ENCODE data around the gene DNAJC13.

The DNAJC13 gene

DNA sequence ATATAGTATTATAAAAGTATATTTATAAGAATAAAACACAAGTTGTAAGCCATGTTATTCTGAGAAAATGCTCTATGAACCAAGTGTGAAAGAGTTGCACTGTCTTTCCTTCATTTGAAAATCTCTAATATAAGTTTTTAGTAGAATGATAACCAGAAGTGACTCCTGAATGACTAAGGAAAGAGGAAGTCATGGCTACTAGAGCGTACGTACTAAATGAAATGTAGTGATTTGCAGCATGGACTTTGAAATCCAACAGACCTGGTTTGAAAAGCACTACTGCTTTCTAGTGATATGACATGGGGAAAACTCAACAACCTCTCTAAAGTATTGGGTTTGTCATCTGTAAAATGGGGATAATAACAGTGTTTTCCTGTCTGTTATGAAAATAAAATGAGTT is 10.3 kb upstream of the DNAJC13 start:
- no peak for DNase-seq

- DNase-seq, result no peak
Observed at GRCh38 chr3:132414841-132415240, 2.5 kb upstream of the DNAJC13 start.

DNA sequence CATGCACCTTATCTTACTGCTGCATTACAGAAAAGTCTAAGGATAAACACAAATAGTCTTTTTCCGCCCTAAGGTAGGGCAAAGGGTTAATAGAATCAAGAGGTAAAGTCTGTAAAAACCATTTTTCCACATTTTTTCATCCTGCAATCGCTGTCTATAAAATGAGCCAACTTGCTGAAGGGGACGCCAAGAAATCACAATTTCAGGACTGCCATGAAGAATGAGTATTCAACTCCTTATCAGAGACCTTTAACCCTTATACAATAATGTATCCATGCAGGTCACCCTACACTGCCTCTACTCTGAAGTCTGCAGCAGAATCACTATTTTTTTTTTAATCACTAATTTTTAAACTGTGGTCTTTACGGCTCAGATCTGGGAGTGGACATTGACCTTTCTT is 1.1 kb upstream of the DNAJC13 start:
- DNase-seq, result no peak

DNA sequence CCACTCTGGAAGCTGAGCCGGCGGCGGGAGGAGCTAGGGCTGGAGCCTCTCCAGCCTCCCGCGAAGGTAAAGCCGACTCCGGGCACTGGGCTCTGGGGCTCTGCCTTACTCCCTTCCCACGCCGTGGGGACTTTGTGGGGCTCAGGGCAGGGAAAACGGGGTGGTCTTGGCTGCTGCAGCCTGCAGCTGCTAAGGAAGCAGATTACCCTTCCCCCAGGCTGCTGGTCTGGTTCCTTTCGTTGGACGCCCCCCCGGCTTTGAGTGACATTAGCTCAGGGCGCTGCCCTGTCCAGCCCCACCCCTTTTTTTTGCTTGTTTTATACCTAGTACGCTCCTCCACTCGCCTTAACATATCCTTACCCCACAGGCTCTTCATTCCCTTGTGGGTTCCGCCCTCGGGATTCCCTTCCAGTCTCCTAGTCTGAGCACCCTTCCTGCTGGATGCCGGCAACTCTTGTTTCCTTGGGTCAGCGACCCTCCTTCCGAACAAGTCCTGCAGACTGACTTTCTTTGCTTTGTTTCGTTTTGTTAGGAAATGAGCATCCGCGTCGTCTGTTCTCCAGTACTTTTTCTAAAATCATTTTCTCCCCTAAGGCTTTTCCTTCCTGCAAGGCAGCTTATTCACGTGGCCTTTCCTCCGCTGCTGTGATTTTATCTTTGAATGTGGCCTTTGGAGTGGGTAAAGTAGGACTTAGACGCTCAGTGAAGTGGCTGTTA is 551 bp downstream of the DNAJC13 start:
- DNase-seq, result peak; percentile 9 to 18

DNA sequence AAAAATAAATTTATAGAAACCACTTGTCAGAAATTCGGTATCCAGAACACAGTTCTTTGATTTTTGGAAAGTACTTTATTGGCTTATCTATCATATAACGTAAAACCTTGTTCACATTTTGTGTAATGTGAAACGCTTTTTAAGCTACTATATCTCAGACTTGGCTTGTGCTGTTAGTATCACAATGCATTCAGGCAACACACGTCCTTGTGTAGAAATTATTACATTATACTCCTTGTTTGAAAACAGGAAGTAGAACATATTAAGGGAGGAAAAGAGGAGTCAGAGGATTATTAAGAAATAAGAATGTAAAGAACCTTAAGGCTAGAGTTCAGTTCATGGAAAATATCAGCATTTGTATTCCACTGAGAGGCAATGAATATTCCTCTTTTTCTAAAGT is 1.6 kb downstream of the DNAJC13 start:
- DNase-seq, result no peak

GRCh38 chr3:132421832-132422231 is 4.5 kb downstream of the DNAJC13 start:
- DNase-seq, result no peak

DNA sequence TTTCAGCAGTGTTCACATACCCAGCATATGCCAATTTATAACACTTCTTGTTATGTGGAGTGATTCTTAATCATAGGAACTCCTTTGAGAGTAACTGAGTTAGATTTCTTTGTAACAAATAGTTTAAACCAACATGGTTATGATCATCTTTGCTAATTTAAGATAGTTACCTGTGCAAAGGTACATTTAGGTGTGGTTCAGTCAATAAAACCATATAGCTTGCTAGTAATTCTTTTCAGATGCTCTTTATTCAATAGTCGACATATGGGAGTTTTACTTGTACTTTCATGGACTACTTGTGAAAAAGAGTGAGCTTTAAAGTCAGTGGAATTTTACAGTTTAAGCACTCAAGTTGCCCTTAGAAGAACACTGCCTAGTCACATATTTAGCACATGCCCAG is 5.2 kb downstream of the DNAJC13 start:
- DNase-seq, result no peak

DNA sequence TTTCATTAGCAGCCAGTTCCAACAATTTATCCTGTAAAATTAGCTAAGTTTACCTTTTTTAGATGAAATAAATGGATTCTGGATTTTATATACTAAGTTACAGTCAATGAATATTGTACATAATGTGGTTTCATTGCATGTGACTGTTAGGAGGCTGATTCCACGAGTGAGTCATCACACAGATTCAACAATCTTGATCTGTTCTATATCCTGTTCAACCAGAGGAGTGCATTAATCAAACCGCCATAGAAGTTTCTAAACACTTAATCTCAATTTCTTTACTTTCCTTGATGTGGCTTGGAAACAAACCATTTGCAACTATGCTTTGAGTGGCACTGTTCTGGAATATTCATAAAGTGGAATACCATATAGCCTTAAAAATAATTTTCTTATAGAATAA is 15.3 kb downstream of the DNAJC13 start:
- no peak for DNase-seq

DNA sequence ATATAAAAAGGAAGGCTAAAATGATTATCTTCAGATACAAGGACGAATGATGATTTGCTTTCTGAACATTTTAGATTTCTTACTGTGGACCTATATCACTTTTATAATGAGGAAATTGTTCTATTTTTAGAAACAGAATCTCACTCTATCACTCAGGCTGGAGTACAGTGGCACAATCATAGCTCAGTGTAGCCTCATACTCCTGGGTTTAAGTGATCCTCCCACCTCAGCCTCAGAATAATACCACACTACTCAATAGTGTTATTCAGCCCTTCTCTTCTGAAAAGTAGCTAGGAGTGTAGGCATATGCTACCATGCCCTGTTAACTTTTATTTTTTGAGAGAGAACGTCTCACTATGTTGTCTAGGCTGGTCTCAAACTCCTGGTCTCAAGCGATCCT is 15.8 kb downstream of the DNAJC13 start:
- DNase-seq, result no peak

DNA sequence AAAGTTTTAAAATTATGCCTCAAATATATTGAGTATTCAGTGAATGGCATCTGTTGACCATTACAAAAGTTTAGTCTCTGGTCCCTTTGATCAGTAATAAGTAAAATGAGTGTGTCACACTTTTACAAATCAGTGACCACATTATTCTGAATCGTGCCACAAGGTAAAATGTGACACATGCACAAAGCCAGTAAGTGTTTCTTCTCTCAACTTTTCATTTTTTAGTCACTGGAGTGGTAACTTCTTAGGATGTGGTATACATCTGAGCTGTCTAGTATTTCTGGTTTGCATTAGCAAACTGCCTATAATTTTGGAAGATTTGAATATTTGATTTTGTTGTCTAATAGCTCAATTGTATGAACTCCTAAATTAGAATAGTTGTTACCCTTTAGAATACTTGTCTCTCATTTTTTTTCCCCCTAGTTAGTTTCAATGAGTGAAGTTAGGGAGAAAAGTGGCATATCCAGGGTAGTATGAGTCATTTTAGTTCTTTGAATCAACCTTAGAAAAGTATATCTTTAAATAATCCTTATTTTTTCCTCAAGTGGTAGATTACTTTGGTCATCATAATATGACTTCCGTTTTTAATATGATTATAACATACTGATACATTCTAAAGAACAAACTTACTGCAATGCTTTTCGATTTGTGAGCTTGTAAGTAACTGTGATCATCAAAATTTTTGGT is 18.1 kb downstream of the DNAJC13 start:
- DNase-seq, result no peak

GRCh38 chr3:132435911-132436425 is 18.7 kb downstream of the DNAJC13 start:
- DNase-seq, result no peak

- DNase-seq, result no peak
Observed at GRCh38 chr3:132443421-132443820, 26.1 kb downstream of the DNAJC13 start.

- no peak for DNase-seq
Observed at GRCh38 chr3:132444383-132444782, 27.1 kb downstream of the DNAJC13 start.

GRCh38 chr3:132445817-132446216 is 28.5 kb downstream of the DNAJC13 start:
- no peak for DNase-seq

DNA sequence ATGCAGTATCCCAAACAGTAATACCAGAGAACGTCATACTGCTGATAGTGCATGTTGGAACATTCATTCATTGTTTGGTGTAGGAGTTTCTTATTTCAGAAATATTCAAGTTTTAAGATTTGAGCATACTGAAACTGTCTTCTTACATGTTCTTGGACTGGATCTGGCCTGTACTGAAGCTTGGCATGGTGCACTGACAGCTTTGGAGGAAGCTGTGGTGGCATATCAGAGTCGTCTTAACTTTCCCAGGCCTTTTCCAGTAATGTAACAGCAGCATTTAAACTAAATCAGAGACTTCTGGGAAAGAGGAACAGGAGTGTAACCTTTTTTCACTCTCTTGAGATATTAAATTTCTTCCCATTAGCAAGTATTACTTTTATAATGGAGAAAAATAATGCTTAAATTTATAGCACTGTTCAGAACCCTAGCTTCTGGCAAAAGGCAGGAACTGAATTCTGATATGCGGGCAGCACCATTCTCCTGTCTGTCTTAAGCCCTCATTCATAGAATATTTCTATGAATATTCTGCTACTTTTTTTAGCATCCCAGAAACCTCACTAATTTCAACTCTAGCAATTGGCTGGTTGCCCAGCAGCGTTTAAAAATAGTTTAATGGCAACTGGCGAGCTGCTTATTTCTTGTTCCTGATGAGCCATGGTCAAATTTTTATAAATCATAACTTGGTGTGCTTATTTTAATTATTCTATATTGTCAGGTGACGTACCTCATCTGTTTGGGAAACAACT is 31.1 kb downstream of the DNAJC13 start:
- no peak for DNase-seq

GRCh38 chr3:132456136-132456535 is 38.8 kb downstream of the DNAJC13 start:
- DNase-seq, result no peak

DNA sequence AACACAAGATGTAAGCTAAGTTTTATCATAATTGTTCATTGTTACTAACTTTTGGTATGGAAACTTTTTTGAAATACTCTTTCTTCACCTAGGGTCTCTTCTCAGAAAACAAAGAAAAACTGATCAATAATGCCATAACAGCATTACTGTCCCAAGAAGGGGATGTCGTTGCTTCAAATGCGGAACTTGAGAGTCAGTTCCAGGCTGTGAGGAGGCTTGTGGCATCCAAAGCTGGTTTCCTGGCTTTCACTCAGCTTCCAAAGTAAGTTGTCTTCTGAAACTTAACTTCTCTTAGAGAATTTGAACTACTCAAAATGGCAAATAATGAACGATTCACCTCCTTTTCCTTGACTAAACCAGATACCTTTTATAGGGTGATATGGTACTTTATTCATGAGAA is 39.3 kb downstream of the DNAJC13 start:
- no peak for DNase-seq

GRCh38 chr3:132457286-132457685 is 40.0 kb downstream of the DNAJC13 start:
- DNase-seq, result no peak

DNA sequence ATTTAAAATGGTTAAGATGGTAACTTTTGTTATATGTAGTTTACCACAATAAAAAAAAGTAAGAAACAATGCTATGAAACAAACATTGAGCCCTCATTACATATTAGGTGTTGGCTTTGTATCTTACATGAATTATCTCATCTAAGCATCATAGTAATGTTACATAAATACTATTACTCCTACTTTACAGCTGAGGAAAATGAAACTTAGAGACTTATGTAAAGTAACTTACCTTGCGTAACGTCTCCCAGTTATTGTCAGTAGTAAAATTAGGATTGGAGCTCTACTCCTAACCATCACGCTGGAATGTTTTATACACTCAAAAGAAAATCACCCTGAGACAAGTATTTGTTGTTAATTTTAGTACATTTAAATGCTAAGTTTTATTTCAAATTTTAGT is 42.2 kb downstream of the DNAJC13 start:
- no peak for DNase-seq

DNA sequence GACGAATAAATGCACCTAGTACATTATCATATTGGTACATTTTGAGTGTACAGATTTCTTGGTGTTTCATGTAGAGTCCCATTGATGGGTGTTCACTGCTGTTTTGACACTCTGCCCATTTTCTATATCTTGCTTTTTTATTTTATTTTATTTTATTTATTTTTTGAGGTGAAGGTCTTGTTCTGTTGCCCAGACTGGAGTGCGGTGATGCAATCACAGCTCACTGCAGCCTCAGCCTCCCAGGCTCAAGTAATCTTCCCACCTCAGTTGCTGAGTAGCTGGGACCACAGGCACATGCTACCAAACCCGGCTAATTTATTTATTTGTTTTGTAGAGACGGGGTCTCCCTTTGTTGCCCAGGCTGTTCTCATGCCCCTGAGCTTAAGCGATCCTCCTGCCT is 44.2 kb downstream of the DNAJC13 start:
- no peak for DNase-seq

DNA sequence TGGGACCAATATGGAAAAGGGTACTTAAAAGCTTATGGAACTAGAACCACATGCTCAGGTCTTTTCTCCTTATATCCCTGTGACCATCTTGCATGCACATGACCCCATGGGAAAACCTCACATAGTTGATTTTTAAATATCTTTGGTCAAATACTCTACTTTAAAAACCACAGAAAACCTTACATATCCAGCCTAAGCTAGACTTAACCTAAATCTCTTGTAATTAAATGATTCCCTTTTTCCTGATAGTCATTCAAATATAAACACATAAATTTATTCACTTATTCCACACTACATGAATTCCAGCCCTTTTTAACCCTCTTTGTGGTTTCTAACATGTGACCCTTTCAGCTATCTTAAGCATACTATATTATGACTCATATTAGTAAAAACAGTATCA is 46.8 kb downstream of the DNAJC13 start:
- DNase-seq, result no peak

- DNase-seq, result no peak
Observed at GRCh38 chr3:132469326-132469725, 52.0 kb downstream of the DNAJC13 start.

- no peak for DNase-seq
Observed at GRCh38 chr3:132486099-132486498, 68.8 kb downstream of the DNAJC13 start.

DNA sequence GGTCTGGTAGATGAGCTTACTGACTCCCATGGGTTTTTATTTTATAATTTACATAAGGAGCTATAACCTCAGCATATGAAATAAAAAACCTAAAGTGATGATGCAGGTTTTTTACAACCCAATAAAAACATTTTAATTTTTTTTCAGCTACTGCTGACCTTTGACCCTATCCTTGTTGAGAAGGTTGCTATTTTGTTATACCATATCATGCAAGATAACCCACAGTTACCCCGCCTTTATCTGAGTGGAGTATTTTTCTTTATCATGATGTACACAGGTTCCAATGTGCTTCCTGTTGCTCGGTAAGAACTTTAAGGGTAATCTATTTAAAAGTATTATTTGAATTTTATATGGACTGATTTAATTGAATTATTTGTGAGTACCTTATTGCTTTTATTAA is 70.8 kb downstream of the DNAJC13 start:
- no peak for DNase-seq
